Measurements from ENCODE around the gene CRYBG2. TPM values are rescaled to one million over a fixed set of nuclear protein-coding genes. Genes with fewer than 3 reads are reported as not detected.
A peak's percentile ranks its signal among the peaks of the same experiment; 100 is the strongest.

CRYBG2 gene
- total RNA-seq, 1 donor from 2014 or later, result 6.3 TPM

DNA sequence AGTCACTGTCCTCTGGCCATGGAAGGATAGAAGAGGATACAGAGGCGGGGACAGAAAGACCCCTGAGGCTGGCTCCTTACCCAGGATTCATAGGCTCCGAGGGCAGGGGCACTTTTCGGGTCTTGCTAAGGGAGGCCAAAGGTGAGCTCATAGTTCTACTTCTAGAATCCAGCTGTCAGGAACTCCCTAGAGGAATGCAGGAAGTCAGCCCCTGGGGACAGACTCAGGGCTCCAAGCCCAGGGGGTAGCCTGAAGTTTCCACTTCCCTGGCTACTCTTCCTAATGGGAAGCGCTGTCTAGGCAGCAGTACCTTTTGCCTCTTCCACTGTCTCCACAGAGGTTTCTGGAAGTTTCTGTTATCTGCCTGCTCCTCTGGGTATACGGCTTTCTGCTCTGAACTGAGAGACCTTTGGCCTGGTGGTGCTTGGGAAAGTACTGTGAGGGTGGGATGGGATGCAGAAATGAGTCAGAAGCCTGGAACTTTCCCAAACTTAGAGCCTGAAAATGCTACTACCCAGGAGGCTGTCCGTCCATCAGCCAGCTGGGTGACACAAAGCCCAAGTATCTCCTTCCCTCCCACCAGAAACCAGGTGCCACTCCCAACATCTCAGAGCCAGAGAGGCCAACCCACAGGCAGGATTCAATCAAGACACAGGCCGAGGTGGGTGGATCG is 51.1 kb downstream of the CRYBG2 start:
- TF ChIP-seq, protein P1, sequence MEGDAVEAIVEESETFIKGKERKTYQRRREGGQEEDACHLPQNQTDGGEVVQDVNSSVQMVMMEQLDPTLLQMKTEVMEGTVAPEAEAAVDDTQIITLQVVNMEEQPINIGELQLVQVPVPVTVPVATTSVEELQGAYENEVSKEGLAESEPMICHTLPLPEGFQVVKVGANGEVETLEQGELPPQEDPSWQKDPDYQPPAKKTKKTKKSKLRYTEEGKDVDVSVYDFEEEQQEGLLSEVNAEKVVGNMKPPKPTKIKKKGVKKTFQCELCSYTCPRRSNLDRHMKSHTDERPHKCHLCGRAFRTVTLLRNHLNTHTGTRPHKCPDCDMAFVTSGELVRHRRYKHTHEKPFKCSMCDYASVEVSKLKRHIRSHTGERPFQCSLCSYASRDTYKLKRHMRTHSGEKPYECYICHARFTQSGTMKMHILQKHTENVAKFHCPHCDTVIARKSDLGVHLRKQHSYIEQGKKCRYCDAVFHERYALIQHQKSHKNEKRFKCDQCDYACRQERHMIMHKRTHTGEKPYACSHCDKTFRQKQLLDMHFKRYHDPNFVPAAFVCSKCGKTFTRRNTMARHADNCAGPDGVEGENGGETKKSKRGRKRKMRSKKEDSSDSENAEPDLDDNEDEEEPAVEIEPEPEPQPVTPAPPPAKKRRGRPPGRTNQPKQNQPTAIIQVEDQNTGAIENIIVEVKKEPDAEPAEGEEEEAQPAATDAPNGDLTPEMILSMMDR (conservative IDR thresholded peaks at IDR 0.05), result no peak
- DNase-seq (ENCODE audit: low read depth, low spot score), result no peak
- Mint-ChIP-seq H3K36me3 (ENCODE audit: low read depth) (no peaks in the 10 kb centered on the region), H3K9me3 (no peaks in the 10 kb centered on the region), H3K4me1 (peaks cover 17% of the 10 kb centered on the region), H3K27ac (ENCODE audit: unreplicated experiment) (no peak overlapping the region), H3K27me3 (ENCODE audit: low read depth) (no peaks in the 10 kb centered on the region), H3K4me3 (peak overlapping the region; percentile 49)

DNA sequence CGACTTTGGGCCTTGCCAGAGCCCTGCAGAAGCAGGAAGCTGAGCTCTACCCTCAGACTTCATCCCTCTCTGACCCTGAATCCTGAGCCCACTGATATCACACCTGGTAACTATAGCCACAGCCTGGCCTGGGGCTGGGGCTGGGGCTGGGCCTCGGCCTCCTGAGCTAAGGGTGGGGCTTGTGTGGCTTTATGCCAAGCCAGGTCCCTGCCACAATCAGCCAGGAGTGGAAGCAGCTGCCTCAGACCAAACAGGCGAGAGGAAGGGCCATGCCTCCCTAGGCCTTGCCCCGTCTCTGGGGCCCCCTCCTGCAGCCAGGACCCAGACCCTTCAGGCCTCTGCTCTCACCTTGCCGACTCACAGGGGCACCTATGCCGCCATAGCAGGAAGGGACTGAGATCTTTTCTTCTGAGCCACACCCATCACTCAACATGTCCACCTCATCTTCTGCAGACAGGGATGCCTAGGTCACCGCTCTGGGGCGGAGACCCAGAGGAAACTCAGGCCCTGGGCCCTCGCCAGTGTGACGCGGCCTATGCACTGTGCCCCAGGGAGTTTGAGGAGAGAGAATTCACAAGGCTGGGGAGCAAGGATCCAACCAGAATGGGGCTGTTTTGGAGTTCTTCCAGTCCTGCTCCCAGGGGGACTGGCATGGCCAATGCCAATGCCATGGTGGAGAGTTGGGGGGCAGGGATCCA is 53.2 kb downstream of the CRYBG2 start:
- Mint-ChIP-seq H3K27me3 (ENCODE audit: low read depth) (no peaks in the 10 kb centered on the region), H3K4me1 (peaks cover 4% of the 10 kb centered on the region), H3K27ac (ENCODE audit: unreplicated experiment) (peak overlapping the region; percentile 68), H3K36me3 (ENCODE audit: low read depth) (no peaks in the 10 kb centered on the region), H3K4me3 (no peak overlapping the region), H3K9me3 (no peaks in the 10 kb centered on the region)
- no peak for DNase-seq (ENCODE audit: low read depth, low spot score)
- TF ChIP-seq, protein P1 (conservative IDR thresholded peaks at IDR 0.05), result no peak

DNA sequence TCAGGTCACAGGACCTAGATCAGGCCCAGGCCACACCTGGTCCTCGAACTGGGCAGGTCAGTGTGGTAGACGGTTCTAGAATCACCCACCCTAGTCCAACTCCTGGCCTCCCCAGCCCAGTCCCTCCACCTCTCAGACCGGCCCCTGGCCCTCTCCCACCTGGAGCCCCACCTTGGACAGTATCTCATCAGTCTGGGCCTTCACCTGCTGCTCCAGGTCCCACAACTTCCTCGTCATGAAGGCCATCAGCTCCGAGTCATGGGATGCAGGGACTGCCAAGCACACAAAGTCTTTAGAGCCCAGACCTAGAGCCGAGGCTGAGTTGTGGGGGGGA is 56.2 kb downstream of the CRYBG2 start:
- H3K36me3 Mint-ChIP-seq (ENCODE audit: low read depth), result no peaks in the 10 kb centered on the region
- no peak overlapping the region for H3K4me3 Mint-ChIP-seq
- peaks cover 5% of the 10 kb centered on the region for H3K4me1 Mint-ChIP-seq
- no peak overlapping the region for H3K27ac Mint-ChIP-seq (ENCODE audit: unreplicated experiment)
- TF ChIP-seq, protein P1 (conservative IDR thresholded peaks at IDR 0.05), result no peak
- DNase-seq (ENCODE audit: low read depth, low spot score), result no peak
- no peaks in the 10 kb centered on the region for H3K9me3 Mint-ChIP-seq
- H3K27me3 Mint-ChIP-seq (ENCODE audit: low read depth), result no peaks in the 10 kb centered on the region

DNA sequence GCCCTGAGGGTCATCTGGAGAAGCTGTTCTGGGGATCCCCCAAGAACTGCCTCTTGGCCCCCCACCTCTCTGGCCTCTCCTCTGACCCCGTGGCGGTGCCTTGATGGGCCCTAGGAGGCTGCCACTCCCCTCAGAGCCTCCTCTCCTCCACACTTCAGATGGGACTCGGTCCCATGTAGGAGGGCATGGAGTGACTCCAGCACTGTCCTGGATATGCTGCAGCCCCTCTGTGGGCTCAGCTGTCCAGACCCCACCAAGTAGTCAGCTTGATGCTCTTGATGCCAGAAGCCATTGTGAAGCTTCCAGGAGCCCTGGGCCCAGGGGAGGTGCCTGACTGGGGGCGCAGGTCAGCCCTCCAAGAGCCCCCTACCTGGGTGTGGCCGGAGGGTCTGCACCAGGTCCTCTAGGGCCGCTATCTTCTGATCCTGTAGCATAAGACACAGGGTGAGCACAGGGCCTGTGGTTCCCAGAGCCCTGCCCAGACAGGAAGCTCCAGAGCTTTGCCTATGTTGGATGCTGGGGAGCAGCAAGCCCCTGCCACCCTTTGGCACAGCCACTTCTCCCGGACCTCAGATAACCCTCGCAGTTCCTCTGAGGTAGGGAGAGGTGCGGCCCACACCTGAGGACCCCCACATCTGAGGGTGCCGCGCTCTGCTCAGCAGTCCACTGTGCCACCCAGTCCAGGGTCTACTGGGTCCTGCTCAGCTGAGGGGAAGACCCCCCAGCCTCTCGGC is 56.7 kb downstream of the CRYBG2 start:
- Mint-ChIP-seq H3K36me3 (ENCODE audit: low read depth) (no peaks in the 10 kb centered on the region), H3K27ac (ENCODE audit: unreplicated experiment) (no peak overlapping the region), H3K4me1 (peaks cover 5% of the 10 kb centered on the region), H3K27me3 (ENCODE audit: low read depth) (no peaks in the 10 kb centered on the region), H3K4me3 (no peak overlapping the region), H3K9me3 (no peaks in the 10 kb centered on the region)
- no peak for DNase-seq (ENCODE audit: low read depth, low spot score)
- TF ChIP-seq, protein P1 (conservative IDR thresholded peaks at IDR 0.05), result no peak

DNA sequence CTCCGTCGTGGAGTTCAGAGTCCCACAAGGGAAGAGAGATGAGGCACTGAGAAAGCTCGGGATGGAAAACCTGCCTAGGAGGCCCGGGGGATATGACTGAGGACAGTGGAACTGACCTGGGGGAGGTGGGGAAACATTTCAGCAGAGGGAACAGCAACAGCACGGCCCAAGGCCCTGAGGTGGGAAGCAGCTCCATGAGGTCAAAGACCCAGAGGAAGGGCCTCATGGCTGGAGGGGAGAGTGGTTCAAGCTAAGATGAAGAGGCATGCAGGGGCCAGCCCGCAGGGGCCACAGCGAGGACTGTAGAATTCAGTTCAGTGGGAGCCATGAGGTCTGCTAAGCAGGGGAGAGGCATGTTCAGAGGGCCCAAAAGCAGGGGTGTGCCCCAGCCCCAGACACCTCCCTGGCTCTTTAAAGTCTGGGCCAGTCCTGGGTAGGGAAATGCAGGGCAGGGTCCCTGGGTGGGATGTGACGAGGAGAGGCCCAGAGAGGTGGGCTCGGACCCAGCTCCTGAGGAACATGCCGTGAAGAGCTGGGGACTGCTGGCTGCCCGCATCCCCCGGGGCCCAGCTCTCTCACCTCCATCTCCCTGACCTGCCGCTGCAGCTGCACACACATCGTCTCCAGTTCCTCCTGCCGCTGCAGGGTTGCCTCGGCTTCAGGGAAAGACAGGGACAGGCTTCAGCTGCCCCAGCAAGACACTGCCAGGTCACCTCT is 57.4 kb downstream of the CRYBG2 start:
- no peaks in the 10 kb centered on the region for H3K9me3 Mint-ChIP-seq
- no peaks in the 10 kb centered on the region for H3K27me3 Mint-ChIP-seq (ENCODE audit: low read depth)
- H3K36me3 Mint-ChIP-seq (ENCODE audit: low read depth), result no peaks in the 10 kb centered on the region
- H3K4me1 Mint-ChIP-seq, result peaks cover 9% of the 10 kb centered on the region
- no peak overlapping the region for H3K4me3 Mint-ChIP-seq
- TF ChIP-seq, protein P1 (conservative IDR thresholded peaks at IDR 0.05), result no peak
- peak overlapping the region; percentile 88 for H3K27ac Mint-ChIP-seq (ENCODE audit: unreplicated experiment)
- DNase-seq (ENCODE audit: low read depth, low spot score), result no peak
